HEK293 (cell line): ENCODE results near the gene GMDS.

Experiments used
- CTCF ChIA-PET: fragments of 350-600 bp; formaldehyde crosslinking; extraction: SDS; loops from one replicate; lab custom pipeline; 2021; ENCODE audit warnings: antibody characterized with exemption; lab: Yijun Ruan, JAX
- POLR2A ChIA-PET: fragments of 300-600 bp; formaldehyde crosslinking; extraction: SDS; loops from one replicate; lab custom pipeline; 2020; ENCODE audit warnings: antibody characterized with exemption, inconsistent platforms; lab: Yijun Ruan, JAX
- H3K27ac ChIP-seq: fragments of 200-500 bp; sonication (Bioruptor generic); 2 replicates; pipeline ENCODE4 v1.5.1; 2014; ENCODE audit warnings: low read depth, low read length, control low read depth, inconsistent platforms; ENCODE audit errors: extremely low read depth
- H3K36me3 ChIP-seq, 2 experiments: fragments of 200-500 bp in 1 of 2; sonication (Bioruptor generic) in 1 of 2; 1 replicate in 1 of 2; 2 replicates in 1 of 2; pipeline ENCODE4 v1.5.1; 2014 to 2017; ENCODE audit warnings: inconsistent platforms in 2 of 2, low read length in 2 of 2; ENCODE audit not compliant: control insufficient read depth in 2 of 2, insufficient read depth in 1 of 2
- H3K4me1 ChIP-seq: fragments of 200-500 bp; sonication (Bioruptor generic); 2 replicates; pipeline ENCODE4 v1.5.1; 2014; ENCODE audit warnings: mild to moderate bottlenecking, low read length, inconsistent platforms; ENCODE audit not compliant: control insufficient read depth, insufficient read depth
- H3K4me3 ChIP-seq: 2 replicates; pipeline ENCODE4 v1.5.1; 2011; ENCODE audit warnings: low read depth, mild to moderate bottlenecking, control low read depth, low read length, moderate library complexity
- H3K9me3 ChIP-seq: fragments of 200-500 bp; sonication (Bioruptor generic); 2 replicates; pipeline ENCODE4 v1.5.1; 2014; ENCODE audit warnings: low read depth, low read length, inconsistent platforms; ENCODE audit not compliant: control insufficient read depth, insufficient read depth
- INSM2 ChIP-seq: fragments of 450-650 bp; formaldehyde crosslinking; IDR thresholded peaks from 2 replicates; pipeline ENCODE4 v1.5.1; 2016; ENCODE audit warnings: missing biosample characterization, missing genetic modification characterization
- KLF8 ChIP-seq: fragments of 450-650 bp; formaldehyde crosslinking; IDR thresholded peaks from 2 replicates; pipeline ENCODE4 v1.5.1; 2016; ENCODE audit warnings: missing biosample characterization, missing genetic modification characterization
- PRDM6 ChIP-seq: fragments of 450-650 bp; formaldehyde crosslinking; IDR thresholded peaks from 2 replicates; pipeline ENCODE4 v1.5.1; 2017; ENCODE audit warnings: missing biosample characterization, missing genetic modification characterization
- SCRT2 ChIP-seq: fragments of 450-650 bp; formaldehyde crosslinking; IDR thresholded peaks from 2 replicates; pipeline ENCODE4 v1.5.1; 2016; ENCODE audit warnings: missing biosample characterization, missing genetic modification characterization
- SP2 ChIP-seq: fragments of 450-650 bp; formaldehyde crosslinking; IDR thresholded peaks from 2 replicates; pipeline ENCODE4 v1.5.1; 2016; ENCODE audit warnings: missing biosample characterization, missing genetic modification characterization
- SP3 ChIP-seq: fragments of 450-650 bp; formaldehyde crosslinking; IDR thresholded peaks from 2 replicates; pipeline ENCODE4 v1.5.1; 2016; ENCODE audit warnings: missing biosample characterization, missing genetic modification characterization
- TCF7L2 ChIP-seq: IDR thresholded peaks from 2 replicates; pipeline ENCODE4 v1.6.1; 2011; ENCODE audit warnings: low read depth, mild to moderate bottlenecking, inconsistent platforms, low read length, moderate library complexity, borderline replicate concordance
- WT1 ChIP-seq: fragments of 450-650 bp; formaldehyde crosslinking; IDR thresholded peaks from 2 replicates; pipeline ENCODE4 v1.5.1; 2016; ENCODE audit warnings: missing biosample characterization, missing genetic modification characterization
- YY1 ChIP-seq: fragments of 450-650 bp; formaldehyde crosslinking; IDR thresholded peaks from 2 replicates; pipeline ENCODE4 v1.5.1; 2018; ENCODE audit warnings: missing biosample characterization, missing genetic modification characterization
- ZFHX2 ChIP-seq: fragments of 450-650 bp; formaldehyde crosslinking; conservative IDR thresholded peaks from 2 replicates; pipeline ENCODE4 v1.5.1; 2016; ENCODE audit warnings: missing biosample characterization, missing genetic modification characterization
- ZFP41 ChIP-seq: fragments of 450-650 bp; formaldehyde crosslinking; IDR thresholded peaks from 2 replicates; pipeline ENCODE4 v1.5.1; 2016; ENCODE audit warnings: missing biosample characterization, missing genetic modification characterization, borderline replicate concordance
- ZIC2 ChIP-seq: fragments of 450-650 bp; formaldehyde crosslinking; IDR thresholded peaks from 2 replicates; pipeline ENCODE4 v1.5.1; 2016; ENCODE audit warnings: missing biosample characterization, missing genetic modification characterization
- ZNF133 ChIP-seq: fragments of 450-650 bp; formaldehyde crosslinking; IDR thresholded peaks from 2 replicates; pipeline ENCODE4 v1.5.1; 2016; ENCODE audit warnings: missing biosample characterization, missing genetic modification characterization
- ZNF274 ChIP-seq, 2 experiments: fragments of 200-500 bp in 1 of 2; fragments of 450-650 bp in 1 of 2; sonication (Bioruptor generic) in 1 of 2; formaldehyde crosslinking in 1 of 2; IDR thresholded peaks; 2 replicates each; pipeline versions ENCODE4 v1.5.1 to v1.6.1; 2014 to 2016; ENCODE audit warnings: borderline replicate concordance in 1 of 2, inconsistent platforms in 1 of 2, low read length in 1 of 2, missing biosample characterization in 1 of 2, missing genetic modification characterization in 1 of 2
- ZNF292 ChIP-seq: fragments of 450-650 bp; formaldehyde crosslinking; IDR thresholded peaks from 2 replicates; pipeline ENCODE4 v1.5.1; 2016; ENCODE audit warnings: low read depth, missing biosample characterization, missing genetic modification characterization, borderline replicate concordance
- ZNF302 ChIP-seq: fragments of 450-650 bp; formaldehyde crosslinking; IDR thresholded peaks from 2 replicates; pipeline ENCODE4 v1.5.1; 2016; ENCODE audit warnings: missing biosample characterization, missing genetic modification characterization, low read depth
- ZNF324 ChIP-seq: fragments of 450-650 bp; formaldehyde crosslinking; IDR thresholded peaks from 2 replicates; pipeline ENCODE4 v1.5.1; 2016; ENCODE audit warnings: missing biosample characterization, missing genetic modification characterization
- ZNF341 ChIP-seq: fragments of 450-650 bp; formaldehyde crosslinking; IDR thresholded peaks from 2 replicates; pipeline ENCODE4; 2016; ENCODE audit warnings: low read depth, missing biosample characterization, missing genetic modification characterization
- ZNF37A ChIP-seq: fragments of 450-650 bp; IDR thresholded peaks from 2 replicates; pipeline ENCODE4 v1.5.1; 2018; ENCODE audit warnings: missing biosample characterization, missing genetic modification characterization
- ZNF391 ChIP-seq: fragments of 450-650 bp; formaldehyde crosslinking; IDR thresholded peaks from 2 replicates; pipeline ENCODE4 v1.5.1; 2016; ENCODE audit warnings: low read depth, missing biosample characterization, missing genetic modification characterization, borderline replicate concordance
- ZNF514 ChIP-seq: fragments of 450-650 bp; formaldehyde crosslinking; IDR thresholded peaks from 2 replicates; pipeline ENCODE4 v1.5.1; 2016; ENCODE audit warnings: missing biosample characterization, missing genetic modification characterization
- ZNF621 ChIP-seq: fragments of 450-650 bp; formaldehyde crosslinking; IDR thresholded peaks from 2 replicates; pipeline ENCODE4 v1.5.1; 2017; ENCODE audit warnings: missing biosample characterization, missing genetic modification characterization
- ZNF664 ChIP-seq: fragments of 450-650 bp; formaldehyde crosslinking; IDR thresholded peaks from 2 replicates; pipeline ENCODE4 v1.5.1; 2016; ENCODE audit warnings: missing biosample characterization, missing genetic modification characterization
- ZNF701 ChIP-seq: fragments of 450-650 bp; formaldehyde crosslinking; IDR thresholded peaks from 2 replicates; pipeline ENCODE4 v1.5.1; 2016; ENCODE audit warnings: missing biosample characterization, missing genetic modification characterization
- ZSCAN16 ChIP-seq: fragments of 450-650 bp; formaldehyde crosslinking; IDR thresholded peaks from 2 replicates; pipeline ENCODE4 v1.5.1; 2016; ENCODE audit warnings: missing biosample characterization, missing genetic modification characterization
- TF ChIP-seq, protein P1 (sequence below): fragments of 450-650 bp; formaldehyde crosslinking; IDR thresholded peaks from 2 replicates; pipeline ENCODE4 v1.5.1; 2016; ENCODE audit warnings: missing biosample characterization, missing genetic modification characterization, borderline replicate concordance
- TF ChIP-seq, protein P2 (sequence below): fragments of 450-650 bp; formaldehyde crosslinking; IDR thresholded peaks from 2 replicates; pipeline ENCODE4 v1.5.1; 2016; ENCODE audit warnings: missing biosample characterization, missing genetic modification characterization
- TF ChIP-seq, protein P3 (sequence below): fragments of 450-650 bp; formaldehyde crosslinking; IDR thresholded peaks from 2 replicates; pipeline ENCODE4 v1.5.1; 2016; ENCODE audit warnings: missing biosample characterization, missing genetic modification characterization

Gene GMDS

DNA sequence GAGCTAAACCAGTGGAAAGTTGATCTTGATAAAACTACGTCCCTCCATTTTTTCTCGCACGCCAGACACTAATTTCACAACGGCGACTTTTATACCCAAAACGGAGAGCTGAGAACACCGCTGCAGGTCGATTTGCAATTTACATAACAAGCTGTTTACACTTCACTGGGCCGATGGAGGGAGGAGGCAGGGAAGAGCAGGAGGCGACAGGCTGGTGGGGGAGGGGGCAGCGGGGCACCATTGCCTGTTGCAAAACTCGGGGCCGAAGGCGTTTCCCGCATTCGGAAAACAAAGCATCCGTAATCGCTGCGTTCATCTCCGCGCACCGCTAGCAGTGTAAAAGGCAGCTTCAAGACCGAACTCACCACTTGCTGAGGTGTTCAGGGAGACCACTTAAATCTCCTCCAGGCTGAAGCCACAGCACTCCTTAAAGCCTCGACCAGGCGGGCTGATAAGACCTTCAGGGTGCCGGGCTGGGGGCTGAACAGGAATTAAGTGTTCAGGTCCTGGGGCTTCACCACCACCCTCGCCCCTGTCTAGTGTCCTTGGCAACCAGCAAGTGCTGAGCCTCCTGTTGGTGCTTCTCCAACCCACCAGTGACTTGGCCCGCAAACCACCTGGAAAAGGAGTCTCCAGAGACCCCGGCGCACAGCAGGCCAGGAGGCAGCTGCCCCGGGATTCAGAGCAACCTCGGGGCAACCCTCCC is 637.7 kb downstream of the GMDS start:
- ChIA-PET CTCF (interaction anchor here (0.6 to 2.9 kb wide), 6 partner anchors 11 to 1027 kb away, joined by 3 to 23 read pairs (median 6); no protein-coding TSS in a partner anchor), POLR2A (no interaction called here)
- H3K4me3 ChIP-seq = no peak overlapping the region
- H3K9me3 ChIP-seq = no peaks in the 10 kb centered on the region
- peaks cover 9% of the 10 kb centered on the region for H3K4me1 ChIP-seq
- peaks cover 9 to 21% of the 10 kb centered on the region in 2 experiments for H3K36me3 ChIP-seq
- peak overlapping the region; percentile 100 for H3K27ac ChIP-seq
- peak; percentile 45 for TF ChIP-seq TCF7L2
- TF ChIP-seq, protein P1, sequence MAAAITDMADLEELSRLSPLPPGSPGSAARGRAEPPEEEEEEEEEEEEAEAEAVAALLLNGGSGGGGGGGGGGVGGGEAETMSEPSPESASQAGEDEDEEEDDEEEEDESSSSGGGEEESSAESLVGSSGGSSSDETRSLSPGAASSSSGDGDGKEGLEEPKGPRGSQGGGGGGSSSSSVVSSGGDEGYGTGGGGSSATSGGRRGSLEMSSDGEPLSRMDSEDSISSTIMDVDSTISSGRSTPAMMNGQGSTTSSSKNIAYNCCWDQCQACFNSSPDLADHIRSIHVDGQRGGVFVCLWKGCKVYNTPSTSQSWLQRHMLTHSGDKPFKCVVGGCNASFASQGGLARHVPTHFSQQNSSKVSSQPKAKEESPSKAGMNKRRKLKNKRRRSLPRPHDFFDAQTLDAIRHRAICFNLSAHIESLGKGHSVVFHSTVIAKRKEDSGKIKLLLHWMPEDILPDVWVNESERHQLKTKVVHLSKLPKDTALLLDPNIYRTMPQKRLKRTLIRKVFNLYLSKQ = no peak
- TF ChIP-seq YY1 (tag by site-specific recombination) = peak; percentile 49; the same call in 1 of the 2 replicates
- peak; percentile 69 for TF ChIP-seq PRDM6 (tag by site-specific recombination)
- peak; percentile 25 for TF ChIP-seq WT1 (tag by site-specific recombination)
- TF ChIP-seq INSM2 (tag by site-specific recombination) = no peak
- peak; percentile 87 for TF ChIP-seq ZIC2 (tag by site-specific recombination)
- TF ChIP-seq ZNF621 (tag by site-specific recombination) = no peak
- TF ChIP-seq ZNF664 (tag by site-specific recombination) = no peak
- no peak for TF ChIP-seq ZNF324
- TF ChIP-seq ZFP41 = no peak
- no peak for TF ChIP-seq ZFHX2 (tag by site-specific recombination)
- no peak for TF ChIP-seq ZNF514 (tag by site-specific recombination)
- TF ChIP-seq ZNF274 (IDR thresholded peaks at IDR 0.05; ENCODE audit: low read length) = no peak
- TF ChIP-seq ZNF274 (tag by site-specific recombination; IDR thresholded peaks at IDR 0.05; ENCODE audit: borderline replicate concordance) = no peak
- no peak for TF ChIP-seq ZNF133 (tag by site-specific recombination)
- TF ChIP-seq, protein P2, sequence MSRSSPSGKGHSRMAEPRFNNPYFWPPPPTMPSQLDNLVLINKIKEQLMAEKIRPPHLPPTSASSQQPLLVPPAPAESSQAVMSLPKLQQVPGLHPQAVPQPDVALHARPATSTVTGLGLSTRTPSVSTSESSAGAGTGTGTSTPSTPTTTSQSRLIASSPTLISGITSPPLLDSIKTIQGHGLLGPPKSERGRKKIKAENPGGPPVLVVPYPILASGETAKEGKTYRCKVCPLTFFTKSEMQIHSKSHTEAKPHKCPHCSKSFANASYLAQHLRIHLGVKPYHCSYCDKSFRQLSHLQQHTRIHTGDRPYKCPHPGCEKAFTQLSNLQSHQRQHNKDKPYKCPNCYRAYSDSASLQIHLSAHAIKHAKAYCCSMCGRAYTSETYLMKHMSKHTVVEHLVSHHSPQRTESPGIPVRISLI (tag by site-specific recombination) = no peak
- TF ChIP-seq SCRT2 (tag by site-specific recombination) = peak; percentile 91
- no peak for TF ChIP-seq ZNF37A (tag by site-specific recombination)
- no peak for TF ChIP-seq ZNF302 (tag by site-specific recombination)
- 0 out of 2 replicates have a peak, but pooled peaks have one; percentile 13 for TF ChIP-seq ZSCAN16 (tag by site-specific recombination)
- peak; percentile 25; the same call in 1 of the 2 replicates for TF ChIP-seq SP2 (tag by site-specific recombination)
- TF ChIP-seq ZNF391 = no peak
- TF ChIP-seq SP3 = no peak
- TF ChIP-seq ZNF341 (tag by site-specific recombination) = peak; percentile 94
- TF ChIP-seq ZNF292 (tag by site-specific recombination) = no peak
- TF ChIP-seq, protein P3, sequence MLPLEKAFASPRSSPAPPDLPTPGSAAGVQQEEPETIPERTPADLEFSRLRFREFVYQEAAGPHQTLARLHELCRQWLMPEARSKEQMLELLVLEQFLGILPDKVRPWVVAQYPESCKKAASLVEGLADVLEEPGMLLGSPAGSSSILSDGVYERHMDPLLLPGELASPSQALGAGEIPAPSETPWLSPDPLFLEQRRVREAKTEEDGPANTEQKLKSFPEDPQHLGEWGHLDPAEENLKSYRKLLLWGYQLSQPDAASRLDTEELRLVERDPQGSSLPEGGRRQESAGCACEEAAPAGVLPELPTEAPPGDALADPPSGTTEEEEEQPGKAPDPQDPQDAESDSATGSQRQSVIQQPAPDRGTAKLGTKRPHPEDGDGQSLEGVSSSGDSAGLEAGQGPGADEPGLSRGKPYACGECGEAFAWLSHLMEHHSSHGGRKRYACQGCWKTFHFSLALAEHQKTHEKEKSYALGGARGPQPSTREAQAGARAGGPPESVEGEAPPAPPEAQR (tag by site-specific recombination) = no peak
- no peak for TF ChIP-seq KLF8 (tag by site-specific recombination)
- TF ChIP-seq ZNF701 (tag by site-specific recombination) = no peak
